Astrocyte (in vitro differentiated cells and primary cell): ENCODE measurements around the gene KCNMA1. TPM values are rescaled to one million over a fixed set of nuclear protein-coding genes. Genes with fewer than 3 reads are reported as not detected.
A peak's percentile ranks its signal among the peaks of the same experiment; 100 is the strongest.

Source experiments
- DNase-seq: peaks from one replicate; pipeline ENCODE4 v3.0.0-alpha.2; 2010; ENCODE audit warnings: low read depth
- FAIRE-seq: peaks from 2 replicates; lab custom pipeline; 2011; peaks lifted over from hg19 to GRCh38; lab: Jason Lieb, UNC
- H2AFZ ChIP-seq: 2 replicates; pipeline ENCODE4 v1.6.0; 2012; ENCODE audit warnings: low read depth, low read length, inconsistent platforms
- H3K27ac ChIP-seq: 2 replicates; pipeline ENCODE4 v1.5.1; 2011; ENCODE audit warnings: low read depth, low read length, inconsistent platforms
- H3K27me3 ChIP-seq: 2 replicates; pipeline ENCODE4 v1.6.0; 2011; ENCODE audit warnings: low read length, inconsistent platforms; ENCODE audit not compliant: insufficient read depth
- H3K36me3 ChIP-seq: 2 replicates; pipeline ENCODE4 v1.5.1; 2011; ENCODE audit warnings: low read length, inconsistent platforms; ENCODE audit not compliant: insufficient read depth
- H3K4me1 ChIP-seq: 2 replicates; pipeline ENCODE4 v1.5.1; 2011; ENCODE audit warnings: low read length, inconsistent platforms; ENCODE audit not compliant: insufficient read depth
- H3K4me2 ChIP-seq: 2 replicates; pipeline ENCODE4 v1.6.0; 2012; ENCODE audit warnings: low read length, inconsistent platforms
- H3K4me3 ChIP-seq: 2 replicates; pipeline ENCODE4 v1.5.1; 2011; ENCODE audit warnings: low read depth, mild to moderate bottlenecking, low read length, inconsistent platforms; ENCODE audit not compliant: insufficient read depth
- H3K79me2 ChIP-seq: 2 replicates; pipeline ENCODE4 v1.6.0; 2012; ENCODE audit warnings: mild to moderate bottlenecking, low read length, inconsistent platforms; ENCODE audit not compliant: insufficient read depth
- H3K9ac ChIP-seq: 2 replicates; pipeline ENCODE4 v1.6.0; 2012; ENCODE audit warnings: mild to moderate bottlenecking, low read length, inconsistent platforms
- H3K9me3 ChIP-seq: 2 replicates; pipeline ENCODE4 v1.5.1; 2012; ENCODE audit warnings: low read depth, mild to moderate bottlenecking, low read length, inconsistent platforms; ENCODE audit not compliant: insufficient read depth
- H4K20me1 ChIP-seq: 2 replicates; pipeline ENCODE4 v1.6.0; 2012; ENCODE audit warnings: low read length, inconsistent platforms; ENCODE audit not compliant: insufficient read depth
- H3K27ac Mint-ChIP-seq: one replicate; pipeline ENCODE4 v1.8.0; 2021; ENCODE audit warnings: mild to moderate bottlenecking, mixed read lengths; ENCODE audit not compliant: unreplicated experiment
- H3K27me3 Mint-ChIP-seq: one replicate; pipeline ENCODE4 v1.8.0; 2021; ENCODE audit warnings: low read depth, mixed read lengths; ENCODE audit not compliant: unreplicated experiment
- H3K36me3 Mint-ChIP-seq: one replicate; pipeline ENCODE4 v1.8.0; 2021; ENCODE audit warnings: low read depth, mixed read lengths; ENCODE audit not compliant: unreplicated experiment
- H3K4me1 Mint-ChIP-seq: one replicate; pipeline ENCODE4 v1.8.0; 2021; ENCODE audit warnings: low read depth, mixed read lengths; ENCODE audit not compliant: unreplicated experiment
- H3K4me3 Mint-ChIP-seq: one replicate; pipeline ENCODE4 v1.8.0; 2021; ENCODE audit warnings: mild to moderate bottlenecking, moderate library complexity, mixed read lengths; ENCODE audit not compliant: unreplicated experiment
- H3K9me3 Mint-ChIP-seq: one replicate; pipeline ENCODE4 v1.8.0; 2021; ENCODE audit warnings: mild to moderate bottlenecking, mixed read lengths; ENCODE audit not compliant: unreplicated experiment
- CTCF ChIP-seq: IDR thresholded peaks from 2 replicates; pipeline ENCODE4 v1.5.1; 2011; ENCODE audit warnings: low read depth, mild to moderate bottlenecking, inconsistent platforms, low read length, moderate library complexity; ENCODE audit not compliant: insufficient read depth
- EZH2 ChIP-seq: IDR thresholded peaks from 2 replicates; pipeline ENCODE4 v1.6.1; 2012; ENCODE audit warnings: mild to moderate bottlenecking, low read length, inconsistent platforms; ENCODE audit not compliant: insufficient read depth
- total RNA-seq: library from RNA; stranded (reverse); gene quantifications from 2 replicates; pipeline ENCODE4 v1.2.1, GENCODE V29; 2021

Gene KCNMA1
- total RNA-seq, 1 donor from 2014 or later = 45.8 TPM

- no peak for TF ChIP-seq CTCF
- TF ChIP-seq EZH2 = no peak
- no peak overlapping the region for H2AFZ ChIP-seq
- H3K27ac Mint-ChIP-seq = no peak overlapping the region
- no peaks in the 10 kb centered on the region for H3K9me3 ChIP-seq
- no peak for FAIRE-seq
- no peaks in the 10 kb centered on the region for H3K36me3 ChIP-seq
- H3K4me2 ChIP-seq = no peak overlapping the region
- peaks cover 3% of the 10 kb centered on the region for H3K36me3 Mint-ChIP-seq
- no peaks in the 10 kb centered on the region for H3K27me3 Mint-ChIP-seq
- H4K20me1 ChIP-seq = no peaks in the 10 kb centered on the region
- H3K27me3 ChIP-seq = no peaks in the 10 kb centered on the region
- no peak overlapping the region for H3K9ac ChIP-seq
- peaks cover 25% of the 10 kb centered on the region for H3K4me1 ChIP-seq
- H3K4me1 Mint-ChIP-seq = peaks cover 25% of the 10 kb centered on the region
- H3K9me3 Mint-ChIP-seq = no peaks in the 10 kb centered on the region
- H3K4me3 Mint-ChIP-seq = no peak overlapping the region
- H3K4me3 ChIP-seq = no peak overlapping the region
- DNase-seq = no peak
- no peaks in the 10 kb centered on the region for H3K79me2 ChIP-seq
- H3K27ac ChIP-seq = no peak overlapping the region
Measured at GRCh38 chr10:77396290-77396689, 241.3 kb downstream of the KCNMA1 start.

GRCh38 chr10:77393821-77394501, 243.6 kb downstream of the KCNMA1 start:
- no peaks in the 10 kb centered on the region for H3K27me3 ChIP-seq
- no peak overlapping the region for H2AFZ ChIP-seq
- Mint-ChIP-seq H3K27me3 (no peaks in the 10 kb centered on the region), H3K4me1 (peaks cover 43% of the 10 kb centered on the region), H3K4me3 (no peak overlapping the region), H3K27ac (peak overlapping the region; percentile 12), H3K36me3 (no peaks in the 10 kb centered on the region), H3K9me3 (no peaks in the 10 kb centered on the region)
- no peaks in the 10 kb centered on the region for H3K79me2 ChIP-seq
- DNase-seq = no peak
- H3K27ac ChIP-seq = no peak overlapping the region
- H3K36me3 ChIP-seq = no peaks in the 10 kb centered on the region
- no peak overlapping the region for H3K4me3 ChIP-seq
- TF ChIP-seq EZH2 (no peak), CTCF (no peak)
- FAIRE-seq = no peak
- H3K9ac ChIP-seq = no peak overlapping the region
- H3K4me2 ChIP-seq = no peak overlapping the region
- H3K9me3 ChIP-seq = no peaks in the 10 kb centered on the region
- H4K20me1 ChIP-seq = no peaks in the 10 kb centered on the region
- peaks cover 36% of the 10 kb centered on the region for H3K4me1 ChIP-seq

- no peak overlapping the region for H3K9ac ChIP-seq
- no peaks in the 10 kb centered on the region for H3K36me3 Mint-ChIP-seq
- H4K20me1 ChIP-seq = no peaks in the 10 kb centered on the region
- H3K27me3 Mint-ChIP-seq = no peaks in the 10 kb centered on the region
- peaks cover 36% of the 10 kb centered on the region for H3K4me1 ChIP-seq
- H3K27me3 ChIP-seq = no peaks in the 10 kb centered on the region
- no peaks in the 10 kb centered on the region for H3K36me3 ChIP-seq
- no peak overlapping the region for H3K4me3 ChIP-seq
- peak overlapping the region; percentile 45 for H3K4me3 Mint-ChIP-seq
- no peak overlapping the region for H2AFZ ChIP-seq
- H3K4me2 ChIP-seq = peak overlapping the region; percentile 69
- H3K9me3 ChIP-seq = no peaks in the 10 kb centered on the region
- no peak overlapping the region for H3K27ac Mint-ChIP-seq
- TF ChIP-seq EZH2 (no peak), CTCF (no peak)
- no peaks in the 10 kb centered on the region for H3K9me3 Mint-ChIP-seq
- FAIRE-seq = peak; percentile 17
- H3K27ac ChIP-seq = peak overlapping the region; percentile 68
- DNase-seq = no peak
- H3K4me1 Mint-ChIP-seq = peaks cover 42% of the 10 kb centered on the region
- no peaks in the 10 kb centered on the region for H3K79me2 ChIP-seq
Measured at GRCh38 chr10:77393411-77393810, 244.2 kb downstream of the KCNMA1 start.
